Activated CD4-positive, alpha-beta T cell treated with anti-CD3 and anti-CD28 coated beads for 4 hours (primary cell): ENCODE measurements around the gene PUM1.

Experiments used
- DNase-seq, 2 donors: peaks; one replicate each; pipeline ENCODE4 v3.0.0-alpha.2; 2020

Gene PUM1

GRCh38 chr1:30928171-30928570 lies 137.3 kb downstream of the PUM1 start:
- DNase-seq = no peak

- no peak for DNase-seq
Observed at GRCh38 chr1:30927448-30927847, 138.1 kb downstream of the PUM1 start.

- no peak for DNase-seq
Observed at GRCh38 chr1:30923597-30923996, 141.9 kb downstream of the PUM1 start.

GRCh38 chr1:30920827-30921226 lies 144.7 kb downstream of the PUM1 start:
- DNase-seq = no peak

- DNase-seq = no peak
Observed at GRCh38 chr1:30919025-30919881, 146.3 kb downstream of the PUM1 start.

GRCh38 chr1:30916296-30916695 lies 149.2 kb downstream of the PUM1 start:
- DNase-seq = no peak

GRCh38 chr1:30915491-30916230 lies 149.9 kb downstream of the PUM1 start:
- no peak for DNase-seq

GRCh38 chr1:30914931-30915330 lies 150.6 kb downstream of the PUM1 start:
- no peak for DNase-seq

- no peak for DNase-seq
Observed at GRCh38 chr1:30914587-30914922, 151.0 kb downstream of the PUM1 start.

GRCh38 chr1:30912913-30913652 lies 152.4 kb downstream of the PUM1 start:
- no peak for DNase-seq

GRCh38 chr1:30912224-30912623 lies 153.3 kb downstream of the PUM1 start:
- no peak for DNase-seq

- peak; percentile 39 to 46 for DNase-seq
Observed at GRCh38 chr1:30911059-30911954, 154.2 kb downstream of the PUM1 start.

- DNase-seq = no peak
Observed at GRCh38 chr1:30909365-30910068, 156.0 kb downstream of the PUM1 start.

GRCh38 chr1:30908696-30909364 lies 156.7 kb downstream of the PUM1 start, which contains the start of gene SDC3:
SDC3 (minus strand) TSS chr1:30908758; CDS start chr1:30908586, 172 bp downstream.
- DNase-seq = no peak

GRCh38 chr1:30908316-30908695 lies 157.2 kb downstream of the PUM1 start:
- DNase-seq = no peak

- no peak for DNase-seq
Observed at GRCh38 chr1:30907481-30908315, 157.8 kb downstream of the PUM1 start.

- no peak for DNase-seq
Observed at GRCh38 chr1:30906631-30907441, 158.7 kb downstream of the PUM1 start.

GRCh38 chr1:30905916-30906620 lies 159.4 kb downstream of the PUM1 start:
- no peak for DNase-seq

GRCh38 chr1:30905403-30905802 lies 160.1 kb downstream of the PUM1 start:
- DNase-seq = no peak
